HL-60/S4 (cell line): ENCODE measurements around the gene P2RY12.
"Not testable (repeated sequence)": the region's sequence is repeated elsewhere in the genome, so short reads cannot be mapped to it uniquely, and the experiment has no call there.

Source experiments
- in situ Hi-C: fragments of 300-500 bp; cut with MboI; formaldehyde crosslinking; loops from 2 replicates; pipeline ENCODE4 v1.14.3; 2022; ENCODE audit warnings: low sequenced_read_pairs

The P2RY12 gene

GRCh38 chr3:151393941-151394340 is 9.4 kb upstream of the P2RY12 start:
- in situ Hi-C loops = no loop called here

DNA sequence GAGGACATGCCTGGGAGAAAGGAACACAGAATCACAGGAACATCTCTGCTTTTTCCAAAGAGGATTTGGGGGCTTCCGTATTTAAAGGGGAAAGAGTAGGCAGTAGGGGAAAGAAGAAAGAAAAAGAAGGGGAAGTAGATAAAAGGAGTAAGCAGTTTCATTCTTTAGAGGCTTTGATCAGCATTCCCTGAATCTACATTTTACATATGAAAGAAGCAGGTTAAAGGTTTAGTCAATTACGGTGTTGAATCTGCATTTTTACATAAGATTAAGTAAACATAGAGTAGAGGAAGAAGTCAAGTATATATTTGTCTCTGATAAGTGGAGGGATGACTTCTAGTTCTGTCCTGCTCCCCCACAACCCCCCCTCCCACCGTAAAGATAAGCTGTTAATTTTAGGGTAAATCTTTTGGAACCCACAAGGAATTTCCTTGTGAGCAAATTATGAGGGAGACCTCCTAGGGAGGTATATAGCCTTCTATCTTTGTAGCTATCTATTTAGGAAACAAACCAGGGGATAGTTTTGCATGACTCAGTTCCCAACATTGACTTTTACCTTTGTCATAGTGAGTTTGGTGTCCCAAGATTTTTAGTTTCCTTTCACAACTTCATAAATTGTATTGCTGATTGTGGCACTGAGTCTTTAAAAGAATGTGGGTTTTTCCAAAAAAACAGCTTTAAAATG is 8.7 kb upstream of the P2RY12 start:
- in situ Hi-C loops = no loop called here

- in situ Hi-C loops = not testable (repeated sequence)
These were observed 7.6 kb upstream of the P2RY12 start for GRCh38 chr3:151392191-151392590.

DNA sequence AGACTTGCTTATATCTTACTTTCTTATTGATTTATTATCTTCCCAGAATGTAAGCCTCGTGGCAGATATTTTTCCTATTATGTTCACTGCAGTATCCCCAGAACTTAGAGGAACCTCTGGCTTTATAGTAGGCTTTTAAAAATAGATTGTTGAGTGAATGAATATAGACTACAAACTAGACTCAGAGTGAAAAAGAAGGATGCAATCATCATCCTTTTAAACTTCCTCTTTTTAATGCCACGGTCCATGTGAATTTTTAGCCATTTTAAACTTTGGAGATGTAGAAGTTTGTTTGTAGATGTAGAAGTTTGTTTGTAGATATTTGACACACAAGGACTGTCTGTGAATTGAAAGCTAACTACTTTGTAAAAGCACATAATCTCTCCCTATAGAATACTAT is 7.2 kb upstream of the P2RY12 start:
- in situ Hi-C loops = no loop called here

DNA sequence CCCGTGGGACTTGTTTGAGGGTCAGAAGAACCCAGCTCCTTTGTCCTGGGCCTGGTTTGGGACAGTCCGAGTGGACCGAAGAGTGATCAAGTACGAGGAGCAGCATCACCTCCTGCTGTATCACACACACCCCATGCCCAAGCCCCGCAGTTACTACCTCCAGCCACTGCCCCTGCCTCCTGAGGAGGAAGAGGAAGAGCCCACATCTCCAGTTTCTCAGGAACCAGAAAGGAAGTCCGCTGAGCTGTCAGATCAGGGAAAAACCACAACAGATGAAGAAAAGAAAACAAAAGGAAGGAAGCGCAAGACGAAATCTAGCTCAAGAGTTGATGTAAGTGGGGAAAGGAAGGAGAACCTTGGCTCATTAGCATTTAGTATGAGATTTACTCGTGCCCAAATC is 3.3 kb upstream of the P2RY12 start:
- in situ Hi-C loops = no loop called here

GRCh38 chr3:151387432-151387831 is 2.9 kb upstream of the P2RY12 start:
- in situ Hi-C loops = no loop called here

- in situ Hi-C loops = no loop called here
These were observed 1.5 kb upstream of the P2RY12 start for GRCh38 chr3:151386056-151386455.

DNA sequence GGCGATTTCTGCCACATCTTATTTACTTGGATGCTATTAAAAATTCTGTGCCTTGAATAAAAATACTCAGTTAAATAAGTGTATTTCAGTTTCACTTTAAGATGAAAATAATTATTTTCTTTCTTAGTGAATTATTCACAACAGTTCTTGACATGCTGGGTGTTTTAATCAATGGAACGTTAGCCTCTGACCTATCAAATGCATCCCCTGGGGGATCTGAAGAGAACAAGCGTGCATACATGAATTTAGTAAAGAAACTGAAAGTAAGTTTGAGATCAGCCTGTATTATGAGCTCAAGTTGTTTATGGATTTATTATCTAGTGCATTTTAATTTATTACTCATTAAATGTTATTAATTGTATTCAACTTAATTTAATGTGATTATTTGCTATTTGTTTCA is 597 bp downstream of the P2RY12 start:
- in situ Hi-C loops = no loop called here

DNA sequence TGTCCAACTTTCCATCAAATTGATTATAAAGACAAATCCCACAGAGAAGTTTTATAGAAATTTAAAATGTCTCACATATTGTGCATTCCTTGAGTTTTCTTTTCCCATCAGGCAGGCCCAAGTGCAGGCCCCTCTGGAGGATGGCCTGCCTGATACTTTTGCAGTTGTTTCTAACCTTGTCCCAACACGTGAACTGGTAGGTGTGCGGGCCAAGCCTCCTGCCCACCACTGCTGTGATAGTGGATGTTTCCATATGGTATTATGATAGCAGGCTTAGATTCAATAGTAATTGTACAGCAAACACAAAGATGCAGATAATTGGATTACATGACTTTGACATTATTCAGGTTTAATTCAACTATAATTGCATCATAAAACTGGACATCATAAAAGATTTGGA is 1.4 kb downstream of the P2RY12 start:
- in situ Hi-C loops = no loop called here

DNA sequence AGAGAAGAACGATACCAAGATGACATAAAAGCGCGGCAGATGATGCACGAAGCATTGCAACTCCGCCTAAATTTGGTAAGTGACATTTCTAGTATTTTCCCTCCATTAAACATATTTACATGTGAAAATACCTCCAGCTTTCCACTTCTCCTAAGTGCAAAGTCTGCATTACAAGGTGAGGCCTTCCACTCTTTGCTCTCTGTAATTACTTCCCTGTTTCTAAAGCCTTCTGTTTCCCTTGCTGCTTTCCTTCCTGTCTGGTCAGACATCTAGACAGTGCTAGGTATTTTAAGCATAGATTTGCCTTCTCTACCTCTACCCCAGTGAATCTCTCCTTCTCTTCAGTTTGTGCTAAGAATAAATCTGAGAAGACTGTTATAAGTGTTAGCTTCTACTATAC is 1.9 kb downstream of the P2RY12 start:
- in situ Hi-C loops = no loop called here

GRCh38 chr3:151379083-151379734 is 5.3 kb downstream of the P2RY12 start:
- in situ Hi-C loops = no loop called here

GRCh38 chr3:151377768-151378385 is 6.7 kb downstream of the P2RY12 start:
- in situ Hi-C loops = no loop called here

DNA sequence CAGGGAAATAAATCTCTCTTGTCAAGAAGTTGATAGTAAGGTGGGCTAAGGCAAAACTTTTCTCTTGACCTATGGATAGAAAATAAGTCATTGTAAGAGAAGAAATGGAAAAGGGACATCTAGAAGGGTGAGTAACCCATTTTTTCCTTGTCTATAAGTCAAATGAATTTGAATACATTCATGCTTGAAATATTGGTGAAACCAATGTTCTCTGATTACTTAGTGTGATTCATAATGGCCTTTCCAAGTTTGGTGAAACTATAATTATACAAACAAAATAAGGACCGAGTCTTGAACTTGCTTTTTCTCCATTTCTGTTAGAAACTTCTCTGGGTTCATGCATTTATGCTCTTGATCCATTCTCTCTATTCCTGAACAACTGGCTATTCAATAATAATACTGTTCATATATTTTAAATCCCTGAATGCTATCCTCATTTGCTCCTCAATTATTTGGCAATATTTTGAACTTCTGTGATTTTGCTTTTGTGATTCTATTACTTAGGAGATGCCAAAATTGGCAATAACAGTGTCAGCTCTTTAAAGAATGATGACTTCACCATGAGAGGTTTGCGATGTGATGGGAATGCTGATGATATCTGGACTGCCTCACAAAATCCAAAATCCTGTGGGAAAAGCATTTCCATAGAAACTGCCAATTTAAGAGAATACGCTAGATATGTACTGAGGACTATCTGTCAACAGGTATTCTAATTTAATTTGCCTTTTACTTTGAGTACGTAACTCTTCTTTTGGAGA is 12.3 kb downstream of the P2RY12 start:
- in situ Hi-C loops = no loop called here

GRCh38 chr3:151371526-151371925 is 13.0 kb downstream of the P2RY12 start:
- in situ Hi-C loops = no loop called here

DNA sequence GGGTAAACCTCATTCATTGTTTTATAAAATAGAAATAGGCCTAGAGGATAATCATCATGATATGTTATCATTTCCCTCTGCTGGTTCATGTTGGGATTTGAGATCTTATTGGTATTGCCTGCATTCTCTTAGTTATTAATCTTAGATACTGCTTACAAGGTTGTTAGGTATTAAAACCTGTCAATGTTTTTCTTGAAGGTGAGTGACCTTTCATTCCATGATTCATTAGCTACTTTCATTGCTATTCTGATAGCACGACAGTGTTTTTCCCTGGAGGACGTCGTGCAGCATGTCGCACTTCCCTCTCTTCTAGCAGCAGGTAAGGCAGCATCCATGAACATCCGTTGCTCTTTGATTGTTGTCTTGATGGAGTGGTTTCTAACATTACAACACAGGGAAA is 17.1 kb downstream of the P2RY12 start:
- in situ Hi-C loops = no loop called here

DNA sequence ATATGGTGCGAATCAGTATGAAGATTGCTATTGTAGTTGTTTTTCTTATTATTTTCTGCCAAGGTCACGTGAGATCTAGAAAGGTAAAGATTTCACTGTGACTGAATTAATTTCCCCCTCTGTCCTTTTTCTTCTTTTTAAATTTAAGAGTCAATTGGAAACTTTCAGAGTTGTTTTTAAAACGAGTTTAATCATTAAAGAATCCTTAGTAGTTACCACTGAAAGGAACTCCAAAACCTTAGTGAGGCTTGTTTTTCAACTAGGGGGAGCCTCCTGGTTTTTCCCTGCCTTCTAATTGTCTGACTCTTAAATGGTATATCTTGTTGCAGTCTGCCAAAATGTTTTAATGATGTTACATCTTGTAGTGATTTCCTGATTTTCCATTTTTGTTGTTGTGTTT is 17.6 kb downstream of the P2RY12 start:
- in situ Hi-C loops = no loop called here

DNA sequence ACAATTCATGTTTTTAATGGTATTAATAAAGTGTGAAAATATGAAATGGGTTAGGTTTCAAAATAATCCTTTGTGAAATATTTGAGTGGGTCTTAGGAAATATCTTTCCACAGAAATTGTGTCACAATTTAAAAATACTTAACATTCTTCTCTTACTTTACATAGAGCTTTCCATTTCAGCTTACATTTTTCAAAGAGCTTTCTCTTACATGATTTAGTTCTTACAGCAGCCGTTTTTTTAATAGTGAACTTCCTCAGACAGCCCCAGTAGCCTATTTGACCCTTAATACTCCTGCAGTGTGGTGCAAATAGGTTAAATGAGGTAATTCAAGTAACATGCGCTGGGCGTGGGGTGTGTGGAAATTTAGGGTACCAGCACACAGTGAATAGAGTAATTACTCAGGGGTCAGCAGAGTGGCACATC is 21.8 kb downstream of the P2RY12 start:
- in situ Hi-C loops = no loop called here

- in situ Hi-C loops = no loop called here
These were observed 27.1 kb downstream of the P2RY12 start for GRCh38 chr3:151357463-151357850.

GRCh38 chr3:151356794-151357462 is 27.6 kb downstream of the P2RY12 start:
- in situ Hi-C loops = no loop called here

GRCh38 chr3:151351648-151352047 is 32.9 kb downstream of the P2RY12 start:
- in situ Hi-C loops = no loop called here

- in situ Hi-C loops = no loop called here
These were observed 33.3 kb downstream of the P2RY12 start for GRCh38 chr3:151351219-151351618.
